ENCODE measurements around the gene CETP. TPM values are rescaled to one million over a fixed set of nuclear protein-coding genes. Genes with fewer than 3 reads are reported as not detected.

Gene CETP
- total and polyA plus RNA-seq, 2 of the 8 experiments (the other 6 are each of a cell fraction or from before 2014, with no cell fraction given), result not detected

DNA sequence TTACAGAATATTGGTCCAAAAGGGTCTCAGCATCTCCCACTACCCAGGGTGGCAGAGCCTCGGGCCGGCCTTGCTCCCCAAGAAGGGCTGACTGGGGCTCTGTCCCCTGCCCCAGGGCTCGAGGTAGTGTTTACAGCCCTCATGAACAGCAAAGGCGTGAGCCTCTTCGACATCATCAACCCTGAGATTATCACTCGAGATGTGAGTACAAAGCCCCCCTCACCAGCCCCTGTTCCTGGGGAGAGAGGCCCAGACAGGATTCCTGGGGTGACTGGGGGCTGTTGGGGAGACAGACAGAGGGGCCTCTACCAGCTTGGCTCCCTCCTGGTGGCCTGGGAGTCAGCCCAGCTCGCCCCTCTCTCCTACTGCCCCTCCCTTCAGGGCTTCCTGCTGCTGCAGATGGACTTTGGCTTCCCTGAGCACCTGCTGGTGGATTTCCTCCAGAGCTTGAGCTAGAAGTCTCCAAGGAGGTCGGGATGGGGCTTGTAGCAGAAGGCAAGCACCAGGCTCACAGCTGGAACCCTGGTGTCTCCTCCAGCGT is 21.5 kb downstream of the CETP start (continued):
- TF ChIP-seq POLR2AphosphoS5 (IDR thresholded peaks at IDR 0.05; ENCODE audit: low read depth, low read length), result no peak
- no peak for TF ChIP-seq CHD2 (IDR thresholded peaks at IDR 0.05; ENCODE audit: low read length)
- no peak for TF ChIP-seq SIN3A (conservative IDR thresholded peaks at IDR 0.05 in 1 of 2, IDR thresholded peaks at IDR 0.05 in 1 of 2; ENCODE audit: low read depth in 1 of 2, low read length in 2 of 2)
